ENCODE measurements around the gene ELMO2.
"Not testable (repeated sequence)": the region's sequence is repeated elsewhere in the genome, so short reads cannot be mapped to it uniquely, and the experiment has no call there.

Gene ELMO2

GRCh38 chr20:46401478-46401860, 4.9 kb downstream of the ELMO2 start:
- DNase-seq: no peak

- DNase-seq: peak; percentile 16 to 28
Observed at GRCh38 chr20:46400828-46401477, 5.5 kb downstream of the ELMO2 start.

- DNase-seq: no peak
Observed at GRCh38 chr20:46400253-46400652, 6.2 kb downstream of the ELMO2 start.

GRCh38 chr20:46399401-46399800, 7.0 kb downstream of the ELMO2 start:
- no peak for DNase-seq

- no peak for DNase-seq
Observed at GRCh38 chr20:46398963-46399362, 7.5 kb downstream of the ELMO2 start.

- DNase-seq: no peak
Observed at GRCh38 chr20:46396052-46396740, 10.2 kb downstream of the ELMO2 start.

- no peak for DNase-seq
Observed at GRCh38 chr20:46394872-46395760, 11.3 kb downstream of the ELMO2 start.

GRCh38 chr20:46393967-46394366, 12.4 kb downstream of the ELMO2 start:
- DNase-seq: no peak

GRCh38 chr20:46388937-46389336, 17.5 kb downstream of the ELMO2 start:
- no peak for DNase-seq

- DNase-seq: no peak
Observed at GRCh38 chr20:46388201-46388836, 18.1 kb downstream of the ELMO2 start.

GRCh38 chr20:46387054-46387453, 19.4 kb downstream of the ELMO2 start:
- not testable (repeated sequence) for DNase-seq

- DNase-seq: no peak
Observed at GRCh38 chr20:46378412-46379009, 27.9 kb downstream of the ELMO2 start.

GRCh38 chr20:46377518-46377917, 28.9 kb downstream of the ELMO2 start:
- DNase-seq: no peak

- no peak for DNase-seq
Observed at GRCh38 chr20:46376196-46376785, 30.1 kb downstream of the ELMO2 start.

- no peak for DNase-seq
Observed at GRCh38 chr20:46375771-46376170, 30.6 kb downstream of the ELMO2 start.

GRCh38 chr20:46374383-46374782, 32.0 kb downstream of the ELMO2 start:
- DNase-seq: no peak

GRCh38 chr20:46371656-46372055, 34.8 kb downstream of the ELMO2 start:
- DNase-seq: no peak

GRCh38 chr20:46368902-46369268, 37.5 kb downstream of the ELMO2 start:
- no peak for DNase-seq

- no peak for DNase-seq
Observed at GRCh38 chr20:46367967-46368901, 38.2 kb downstream of the ELMO2 start.

GRCh38 chr20:46367234-46367633, 39.2 kb downstream of the ELMO2 start:
- DNase-seq: no peak

- DNase-seq: no peak
Observed at GRCh38 chr20:46366826-46367225, 39.6 kb downstream of the ELMO2 start.
